Stimulated activated CD8-positive, alpha-beta memory T cell treated with anti-CD3 and anti-CD28 coated beads, Interleukin-15, amount 100 ng/mL, for 1 hour (primary cell): ENCODE data around the gene KRTAP1-5.
"Not testable (repeated sequence)": the region's sequence is repeated elsewhere in the genome, so short reads cannot be mapped to it uniquely, and the experiment has no call there.

Experiments
- DNase-seq: peaks from one replicate; pipeline ENCODE4 v3.0.0-alpha.2; 2020; ENCODE audit warnings: low read depth

The KRTAP1-5 gene

GRCh38 chr17:41004397-41004796 is 22.6 kb downstream of the KRTAP1-5 start:
- DNase-seq, result no peak

- no peak for DNase-seq
Measured at GRCh38 chr17:41003926-41004325, 23.1 kb downstream of the KRTAP1-5 start.

- no peak for DNase-seq
Measured at GRCh38 chr17:41002814-41003213, 24.2 kb downstream of the KRTAP1-5 start.

GRCh38 chr17:41001795-41002194 is 25.2 kb downstream of the KRTAP1-5 start:
- no peak for DNase-seq

GRCh38 chr17:40999563-40999962 is 27.4 kb downstream of the KRTAP1-5 start, which contains the start of gene KRTAP3-2:
KRTAP3-2 (minus strand) TSS chr17:40999906; CDS start chr17:40999853, 53 bp downstream.
- DNase-seq, result not testable (repeated sequence)

GRCh38 chr17:40997361-40997760 is 29.6 kb downstream of the KRTAP1-5 start:
- DNase-seq, result no peak

GRCh38 chr17:40996829-40997228 is 30.2 kb downstream of the KRTAP1-5 start:
- DNase-seq, result no peak

GRCh38 chr17:40995116-40995515 is 31.9 kb downstream of the KRTAP1-5 start:
- DNase-seq, result no peak

GRCh38 chr17:40993839-40994238 is 33.2 kb downstream of the KRTAP1-5 start, which contains the start of gene KRTAP3-3:
KRTAP3-3 (minus strand) TSS chr17:40994164; CDS start chr17:40994097, 67 bp downstream.
- no peak for DNase-seq

GRCh38 chr17:40993084-40993483 is 33.9 kb downstream of the KRTAP1-5 start:
- DNase-seq, result no peak

- no peak for DNase-seq
Measured at GRCh38 chr17:40992666-40993065, 34.3 kb downstream of the KRTAP1-5 start.

- no peak for DNase-seq
Measured at GRCh38 chr17:40986920-40987319, 40.1 kb downstream of the KRTAP1-5 start.

GRCh38 chr17:40984226-40984625 is 42.8 kb downstream of the KRTAP1-5 start, which contains the start of gene KRT40:
KRT40 (minus strand) TSS chr17:40984326; CDS start chr17:40984273, 53 bp downstream.
- no peak for DNase-seq

- DNase-seq, result no peak
Measured at GRCh38 chr17:40981115-40981514, 45.9 kb downstream of the KRTAP1-5 start.

- DNase-seq, result no peak
Measured at GRCh38 chr17:40980596-40980995, 46.4 kb downstream of the KRTAP1-5 start.

GRCh38 chr17:40980117-40980516 is 46.9 kb downstream of the KRTAP1-5 start:
- no peak for DNase-seq

GRCh38 chr17:40978575-40979151 is 48.3 kb downstream of the KRTAP1-5 start:
- DNase-seq, result no peak
